Retina (tissue), 1 donor: ENCODE data around the gene GFAP.

Source experiments
- DNase-seq: peaks from one replicate; pipeline ENCODE4 v3.0.0-alpha.2; 2016

GFAP gene

DNA sequence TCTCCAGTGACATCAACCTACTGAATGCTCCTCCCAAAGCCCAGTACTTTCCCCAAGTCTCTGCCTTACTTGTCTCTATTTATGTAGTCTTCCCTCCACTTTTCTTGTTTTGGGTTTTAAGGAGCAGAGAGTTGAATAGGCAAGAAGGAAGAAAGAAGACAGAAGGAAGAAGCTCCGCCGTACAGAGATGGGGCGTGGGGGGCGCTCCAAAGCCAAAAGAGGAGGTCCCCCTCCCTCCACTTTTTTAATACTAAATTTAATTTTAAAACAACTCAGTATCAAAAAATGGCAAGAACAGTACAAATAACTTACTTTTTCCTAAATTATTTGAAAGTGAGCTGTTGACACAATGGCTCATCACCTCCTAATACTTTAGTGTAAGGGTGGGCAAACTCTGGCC lies 20.7 kb downstream of the GFAP start:
- no peak for DNase-seq

DNA sequence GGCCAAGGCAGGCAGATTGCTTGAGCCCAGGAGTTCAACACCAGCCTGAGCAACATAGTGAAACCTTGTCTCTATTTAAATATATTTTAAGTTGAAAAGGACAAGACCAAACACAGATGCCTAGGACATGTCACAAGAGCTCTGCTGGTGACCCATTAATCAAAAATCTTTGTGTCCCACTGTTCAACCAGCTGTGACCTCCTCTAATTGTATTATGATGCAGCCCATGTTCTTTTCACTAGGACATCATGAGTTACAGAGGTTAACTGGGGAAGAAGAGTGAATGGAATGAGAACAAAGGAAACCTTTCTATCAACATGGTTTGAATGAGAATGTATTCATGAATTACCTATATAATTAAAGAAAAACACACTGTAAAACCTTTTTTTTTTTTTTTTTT lies 23.1 kb downstream of the GFAP start:
- DNase-seq: no peak

DNA sequence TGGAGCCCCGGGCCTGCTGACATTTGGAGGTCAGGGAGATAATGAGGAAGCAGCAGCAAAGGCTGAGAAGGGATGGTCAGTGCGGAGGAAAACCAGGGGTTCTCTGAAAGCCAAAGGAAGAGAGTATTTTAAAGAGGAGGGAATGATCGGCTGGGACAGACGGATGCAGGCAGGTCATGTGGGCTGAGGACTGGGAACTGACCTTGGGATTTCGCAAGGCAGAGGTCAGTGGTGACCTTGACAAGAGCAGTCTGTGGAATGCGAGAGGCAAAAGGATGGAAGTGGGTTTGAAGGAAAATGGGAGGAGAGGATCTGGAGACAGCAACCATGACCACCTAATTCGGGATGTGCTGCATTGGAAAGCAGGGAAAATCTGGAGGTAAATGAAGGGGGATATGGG lies 26.3 kb downstream of the GFAP start:
- no peak for DNase-seq

DNA sequence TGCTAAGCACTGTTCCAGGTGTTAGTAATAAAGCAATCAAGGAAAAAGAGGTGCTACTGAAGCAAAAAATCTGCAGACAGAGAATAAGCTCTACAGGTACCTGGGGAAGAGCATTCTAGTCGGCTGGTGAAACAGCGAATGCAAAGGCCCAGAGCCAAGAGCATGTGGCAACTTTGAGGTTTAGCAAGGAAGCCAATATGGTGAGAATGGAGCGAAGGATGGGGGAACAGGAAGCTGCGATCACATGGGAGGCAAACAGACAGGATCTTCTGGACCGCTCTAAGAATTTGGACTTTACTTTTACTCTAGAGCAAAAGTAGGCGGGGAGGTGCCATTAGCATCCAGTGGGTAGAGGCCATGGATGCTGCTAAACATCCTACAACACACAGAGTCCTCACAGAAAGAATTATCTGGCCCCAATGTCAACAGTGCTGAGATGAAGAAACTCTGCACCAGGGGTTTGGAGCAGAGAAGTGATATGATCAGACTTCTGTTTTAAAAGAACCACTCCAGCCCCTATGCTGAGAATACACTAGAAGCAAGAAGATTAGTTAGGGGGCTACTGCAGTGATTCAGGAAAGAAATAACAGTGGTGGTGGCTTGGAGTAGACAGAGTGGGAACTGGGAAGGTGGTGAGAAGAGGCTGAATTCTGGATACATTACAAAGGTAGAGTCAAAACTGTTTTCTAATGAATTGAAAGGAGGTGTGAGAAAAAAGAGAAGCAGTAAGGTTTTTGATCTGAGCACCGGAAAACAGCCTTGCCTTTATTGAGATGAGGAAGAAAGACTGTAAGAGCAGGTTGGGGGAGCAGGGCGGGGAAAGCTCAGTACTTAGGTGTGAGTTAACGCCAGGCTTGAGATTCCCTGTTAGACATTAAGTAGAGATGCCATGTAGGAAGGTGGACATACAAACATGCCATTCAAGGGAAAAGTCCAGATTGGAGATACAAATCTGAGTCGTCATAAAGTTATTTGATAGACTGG lies 27.0 kb downstream of the GFAP start:
- no peak for DNase-seq

DNA sequence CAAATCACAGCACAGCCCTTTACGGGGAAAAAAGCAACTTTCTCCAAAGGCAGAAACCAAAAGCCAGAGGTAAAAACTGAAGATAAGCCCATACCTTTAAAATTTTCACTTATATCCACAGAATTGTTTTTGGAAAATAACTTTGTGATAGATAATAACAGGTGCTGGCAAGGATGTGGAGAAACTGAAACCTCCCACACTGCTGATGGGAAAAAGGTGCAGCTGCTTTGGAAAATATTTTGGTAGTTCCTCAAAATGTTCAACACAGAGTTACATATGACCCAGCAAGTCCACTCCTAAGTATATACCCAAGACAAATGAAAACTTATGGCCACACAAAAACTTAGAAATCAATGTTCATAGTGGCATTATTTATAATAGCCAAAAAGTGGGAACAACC lies 28.3 kb downstream of the GFAP start:
- DNase-seq: no peak

DNA sequence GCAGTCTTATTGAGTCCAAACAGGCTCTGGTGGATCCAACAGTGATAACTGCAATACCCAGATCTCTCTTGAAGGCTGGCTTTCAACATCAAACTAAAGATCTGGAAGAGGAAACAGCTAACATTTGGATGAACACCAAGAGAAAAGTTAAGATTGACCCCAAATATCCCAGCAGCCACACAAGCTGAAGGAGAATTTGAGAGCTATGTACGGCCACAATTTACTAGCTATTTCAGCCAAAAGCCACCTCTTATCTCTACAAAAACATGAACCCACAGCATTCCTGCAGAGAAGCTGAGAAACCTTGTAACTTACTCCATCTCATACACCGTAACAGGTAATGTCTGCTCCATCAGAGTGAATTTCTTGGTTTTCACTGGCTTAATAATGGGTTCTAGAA lies 30.4 kb downstream of the GFAP start:
- no peak for DNase-seq

DNA sequence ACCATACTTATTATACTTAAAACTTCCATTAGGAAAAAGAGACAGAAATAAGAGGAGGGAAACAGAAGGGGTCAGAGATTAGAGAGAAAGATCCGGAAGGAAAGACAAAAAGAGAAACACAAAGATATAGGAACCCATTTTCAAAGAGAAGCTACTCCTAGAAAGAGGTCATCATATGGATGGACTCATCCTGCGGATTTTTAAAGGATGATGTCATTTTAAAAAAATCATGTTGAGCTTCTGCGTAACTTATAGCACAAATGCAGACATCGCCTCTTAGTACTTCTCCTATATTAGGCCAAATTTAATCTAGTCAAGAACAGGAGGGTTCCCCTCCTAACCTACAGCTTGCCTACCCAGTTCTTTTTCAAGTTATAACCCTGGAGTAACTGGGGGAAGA lies 34.2 kb downstream of the GFAP start:
- no peak for DNase-seq

DNA sequence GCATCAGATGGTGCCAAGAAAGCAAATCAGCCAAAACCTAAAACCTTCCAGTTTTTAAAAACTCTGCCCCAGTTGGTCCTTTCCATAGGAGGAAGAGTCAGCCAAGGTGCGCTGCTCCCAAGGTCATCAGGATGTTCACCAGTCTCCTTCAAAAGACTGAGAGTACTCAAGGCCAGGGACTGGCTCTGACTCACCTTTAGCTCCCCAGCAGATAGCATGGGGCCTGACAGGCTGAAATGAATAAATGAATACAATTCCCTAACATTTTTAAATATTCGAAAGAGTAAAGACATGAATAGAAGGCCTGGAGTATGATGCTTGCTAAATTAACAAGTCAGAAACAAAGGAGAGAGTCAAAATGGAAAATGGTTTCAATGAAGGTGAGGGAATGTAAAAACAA lies 35.2 kb downstream of the GFAP start:
- no peak for DNase-seq

DNA sequence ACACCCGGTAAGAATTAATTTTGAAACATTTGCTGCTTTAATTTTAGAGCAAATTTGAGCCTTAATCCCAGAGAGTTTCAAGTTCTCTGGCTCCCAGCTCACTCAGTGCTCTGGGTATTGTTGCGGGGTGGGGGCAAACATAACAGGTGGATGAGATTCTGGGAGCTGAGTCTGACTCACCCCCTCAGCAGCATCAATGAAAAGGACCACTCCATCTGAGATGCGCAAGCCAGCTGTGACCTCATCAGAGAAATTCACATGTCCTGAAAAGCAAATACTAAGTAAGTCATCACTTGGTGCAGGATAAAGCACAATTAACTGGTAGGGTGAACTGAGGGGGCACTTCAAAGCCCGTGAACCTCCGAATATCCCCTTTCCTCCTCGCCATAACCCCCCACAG lies 35.9 kb downstream of the GFAP start:
- DNase-seq: no peak

DNA sequence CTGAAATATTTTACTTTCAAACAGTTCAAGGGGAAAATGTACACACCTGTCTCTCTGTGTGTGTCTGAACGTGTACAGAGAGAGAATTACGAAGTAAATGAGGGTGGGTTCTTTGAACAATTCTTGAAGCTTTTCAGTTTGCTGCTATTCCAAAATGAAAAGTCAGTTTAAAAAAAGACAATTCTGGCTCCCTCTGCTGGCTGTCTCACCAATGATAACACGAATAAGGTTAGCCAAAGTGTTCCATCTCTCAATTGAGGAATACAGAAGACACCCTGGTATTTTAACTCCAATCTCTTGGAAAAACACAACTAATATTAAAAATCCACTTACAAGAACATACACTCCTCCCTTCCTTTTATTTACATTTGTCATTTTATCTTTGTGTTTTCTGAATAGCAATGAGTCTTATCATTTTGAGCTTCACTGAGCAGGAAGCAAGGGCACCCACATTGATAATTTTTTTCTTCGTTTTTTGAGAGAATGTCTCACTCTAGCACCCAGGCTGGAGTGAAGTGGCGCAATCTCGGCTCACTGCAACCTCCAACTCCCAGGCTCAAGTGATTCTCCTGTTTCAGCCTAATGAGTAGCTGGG lies 36.6 kb downstream of the GFAP start:
- peak; percentile 20 for DNase-seq

DNA sequence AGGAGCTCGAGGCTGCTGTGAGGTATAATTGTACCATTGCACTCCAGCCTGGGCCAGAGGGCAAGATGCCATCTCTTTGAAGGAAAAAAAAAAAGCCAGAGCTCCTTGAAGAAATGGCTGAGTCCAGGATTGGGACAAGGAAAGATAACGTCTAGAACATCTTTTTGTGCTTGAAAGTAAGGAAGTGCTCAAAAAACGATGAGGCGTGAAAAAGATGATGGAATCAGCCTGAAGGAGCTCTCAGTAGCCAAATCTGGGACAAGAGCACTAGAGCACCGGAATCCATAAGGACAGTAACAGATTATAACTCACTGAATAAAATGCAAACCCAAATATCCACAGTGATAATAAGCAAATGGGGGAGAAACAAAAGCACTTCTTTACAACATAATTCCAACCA lies 38.2 kb downstream of the GFAP start:
- DNase-seq: no peak

DNA sequence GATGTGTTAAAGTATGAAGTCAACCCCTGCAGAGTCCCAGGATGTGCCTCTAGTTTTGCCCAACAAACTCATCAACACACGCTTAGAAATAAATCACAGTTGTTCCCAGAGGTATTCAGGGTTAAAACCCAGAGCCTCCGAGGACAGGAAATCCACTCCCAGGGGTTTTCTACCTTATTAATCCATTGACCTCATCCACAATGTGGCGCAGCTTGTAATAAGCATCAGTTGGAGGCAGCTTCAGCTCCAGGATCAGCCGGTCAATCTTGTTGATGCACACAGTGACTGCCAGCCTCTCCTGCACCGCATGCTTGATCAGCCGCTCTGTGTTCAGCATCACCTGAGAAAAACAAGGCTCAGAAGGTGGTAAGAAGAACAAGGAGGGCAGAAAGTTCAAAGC lies 39.5 kb downstream of the GFAP start:
- DNase-seq: no peak

DNA sequence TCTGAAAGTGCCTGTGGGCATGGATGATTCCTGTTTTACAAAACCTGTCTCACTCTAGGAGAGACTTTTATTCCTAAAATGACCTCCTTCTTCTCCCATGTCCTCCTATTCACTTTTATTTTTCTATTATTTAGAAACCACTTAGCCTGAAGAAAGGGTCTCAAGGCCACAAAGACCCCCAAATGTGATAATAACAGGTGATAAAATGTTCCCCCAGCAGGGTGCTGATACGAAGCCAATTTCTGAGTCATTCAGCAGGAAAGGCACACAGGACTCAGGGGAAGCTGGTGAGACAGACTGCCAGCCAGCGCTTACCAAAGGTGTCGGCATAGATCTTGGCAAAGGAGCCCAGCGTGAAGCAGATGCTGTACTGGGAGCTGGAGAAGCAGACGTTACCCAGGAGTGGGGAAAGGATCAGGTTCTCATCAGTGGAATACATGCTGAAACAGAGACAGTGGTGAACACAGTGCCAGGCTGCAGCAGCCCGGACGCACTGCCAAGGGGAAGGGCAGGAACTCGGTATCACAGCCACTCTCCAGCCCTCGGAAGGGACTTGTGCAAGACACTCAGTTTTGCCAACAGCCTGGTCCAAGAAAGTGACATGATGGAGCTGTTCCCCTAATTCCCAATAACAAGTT lies 43.0 kb downstream of the GFAP start:
- no peak for DNase-seq

DNA sequence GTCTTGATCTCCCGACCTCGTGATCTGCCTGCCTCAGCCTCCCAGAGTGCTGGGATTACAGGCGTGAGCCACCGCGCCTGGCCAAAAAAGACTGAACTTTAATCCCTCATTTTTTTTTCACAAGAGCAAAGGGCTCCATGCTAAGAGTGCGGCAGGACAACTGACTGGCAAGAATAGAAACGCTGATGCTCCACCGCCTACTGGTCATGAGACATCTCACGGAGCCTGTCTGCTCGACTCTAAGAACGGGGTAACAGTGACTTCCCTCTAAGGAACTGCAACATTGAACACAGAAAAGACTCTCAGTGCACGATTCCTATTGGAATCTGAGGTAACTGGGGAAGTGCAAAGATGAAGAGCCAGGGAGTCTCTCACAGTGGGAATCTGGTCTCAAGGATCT lies 43.7 kb downstream of the GFAP start:
- no peak for DNase-seq

DNA sequence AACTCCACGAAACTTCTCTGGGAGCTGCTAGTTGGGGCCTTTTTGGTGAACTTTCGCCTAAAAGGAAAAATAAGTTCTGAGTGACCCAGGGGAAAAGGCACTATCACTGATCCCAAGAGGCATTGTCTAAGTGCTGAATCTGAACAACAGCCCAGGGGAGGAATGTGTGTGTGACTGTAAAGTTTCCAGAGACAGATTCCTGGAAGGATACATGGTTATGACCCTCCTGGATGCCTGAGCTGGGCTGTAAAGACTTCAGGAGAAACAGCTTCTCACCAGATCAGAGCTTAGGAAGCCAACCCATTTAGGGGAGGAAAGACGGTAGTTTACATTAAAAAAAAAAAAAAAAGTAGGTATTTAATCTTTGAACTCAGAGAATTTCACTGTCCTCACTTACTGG lies 47.5 kb downstream of the GFAP start:
- no peak for DNase-seq

DNA sequence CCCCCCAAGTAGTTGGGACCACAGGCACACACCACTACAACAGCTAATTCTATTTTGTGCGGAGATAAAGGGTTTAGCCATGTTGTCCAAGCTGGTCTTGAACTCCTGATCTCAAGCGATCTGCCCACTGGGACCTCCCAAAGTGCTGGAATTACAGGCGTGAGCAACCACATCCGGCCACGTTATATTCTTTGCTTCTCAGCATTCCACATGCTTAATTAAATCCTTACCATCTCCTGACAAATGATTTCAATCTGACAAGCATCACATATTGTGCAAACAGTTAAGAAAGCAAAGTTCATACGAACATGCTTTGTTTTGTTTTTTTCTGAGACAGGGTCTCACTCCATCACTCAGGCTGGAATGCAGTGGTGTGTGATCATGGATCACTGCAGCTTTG lies 49.4 kb downstream of the GFAP start:
- no peak for DNase-seq

DNA sequence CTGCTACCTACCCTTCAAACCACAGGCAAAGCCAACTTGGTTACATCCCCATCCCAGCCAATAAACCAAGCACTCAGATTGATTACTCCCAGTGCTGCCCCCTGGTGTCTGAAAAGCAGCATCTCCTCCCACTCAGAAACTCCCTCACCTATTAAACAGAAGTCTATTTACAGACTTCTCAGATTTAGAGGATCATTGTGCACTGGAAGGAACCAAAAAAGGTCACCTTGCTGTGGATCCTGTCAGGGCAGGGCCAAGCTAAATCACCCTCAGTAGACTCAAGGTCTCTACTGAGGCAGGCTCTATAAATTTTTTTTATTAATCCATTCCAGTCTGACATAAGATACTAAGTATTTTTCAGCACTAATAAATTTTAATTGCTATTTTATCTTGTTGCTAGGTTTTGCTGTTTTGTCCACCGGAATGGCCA lies 50.1 kb downstream of the GFAP start:
- DNase-seq: peak; percentile 75

DNA sequence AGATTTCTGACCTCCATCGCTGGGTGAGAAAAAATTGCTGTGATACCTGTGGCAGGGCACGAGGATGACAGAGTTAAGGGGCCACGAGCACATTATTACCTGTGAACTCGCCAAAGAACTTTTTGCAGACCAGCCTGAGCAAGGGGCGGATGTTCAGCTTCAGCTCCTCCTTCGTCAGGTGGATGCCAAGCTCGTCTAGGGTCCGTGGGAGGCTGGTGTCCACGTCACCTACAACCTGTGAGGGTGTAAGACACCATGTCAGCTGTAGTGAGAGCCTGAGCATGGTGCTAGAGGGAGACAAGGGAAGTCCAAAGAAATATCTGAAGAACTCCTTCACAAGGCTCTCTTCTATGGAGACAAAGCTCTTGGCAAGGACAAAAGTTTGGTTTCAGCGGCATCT lies 50.5 kb downstream of the GFAP start:
- no peak for DNase-seq

DNA sequence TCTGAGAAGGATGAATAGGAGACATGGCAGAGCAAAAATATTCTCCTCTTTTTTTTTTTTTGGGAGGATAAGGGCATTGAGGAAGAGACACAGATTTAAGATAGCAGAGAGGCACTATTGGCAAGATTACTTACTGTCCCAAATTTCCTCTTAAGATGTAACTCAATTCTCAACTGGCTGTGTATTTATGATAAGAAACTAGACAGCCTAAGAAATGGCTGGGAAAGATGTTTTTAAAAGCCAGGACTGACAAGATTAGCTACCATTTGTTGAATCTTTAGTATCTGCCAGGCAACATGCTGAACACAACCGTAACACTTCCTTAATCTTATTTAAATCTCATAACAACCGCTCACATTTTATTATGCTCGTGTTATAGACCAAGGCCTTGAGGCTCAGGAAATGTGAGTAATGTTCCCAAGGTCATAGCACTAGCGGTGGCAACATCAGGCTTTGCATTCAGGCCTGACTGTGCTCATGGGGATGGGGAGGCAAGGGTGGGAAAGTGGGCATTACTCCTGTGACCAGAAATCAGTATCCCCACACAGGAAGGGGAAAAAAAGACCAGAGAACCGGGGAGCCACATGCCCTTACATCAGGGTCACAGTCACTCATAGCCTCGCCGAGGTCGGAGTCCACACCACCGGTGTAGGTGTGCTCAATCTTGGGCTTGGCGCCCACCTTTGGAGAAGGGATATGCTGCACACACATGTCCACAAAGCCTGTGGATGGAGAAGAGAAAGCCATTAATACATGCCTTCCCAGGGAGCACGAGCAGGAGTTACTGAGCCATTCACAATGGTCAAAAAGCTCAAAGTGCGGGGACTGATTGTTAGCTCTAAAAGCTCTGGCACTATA lies 52.0 kb downstream of the GFAP start:
- DNase-seq: no peak

DNA sequence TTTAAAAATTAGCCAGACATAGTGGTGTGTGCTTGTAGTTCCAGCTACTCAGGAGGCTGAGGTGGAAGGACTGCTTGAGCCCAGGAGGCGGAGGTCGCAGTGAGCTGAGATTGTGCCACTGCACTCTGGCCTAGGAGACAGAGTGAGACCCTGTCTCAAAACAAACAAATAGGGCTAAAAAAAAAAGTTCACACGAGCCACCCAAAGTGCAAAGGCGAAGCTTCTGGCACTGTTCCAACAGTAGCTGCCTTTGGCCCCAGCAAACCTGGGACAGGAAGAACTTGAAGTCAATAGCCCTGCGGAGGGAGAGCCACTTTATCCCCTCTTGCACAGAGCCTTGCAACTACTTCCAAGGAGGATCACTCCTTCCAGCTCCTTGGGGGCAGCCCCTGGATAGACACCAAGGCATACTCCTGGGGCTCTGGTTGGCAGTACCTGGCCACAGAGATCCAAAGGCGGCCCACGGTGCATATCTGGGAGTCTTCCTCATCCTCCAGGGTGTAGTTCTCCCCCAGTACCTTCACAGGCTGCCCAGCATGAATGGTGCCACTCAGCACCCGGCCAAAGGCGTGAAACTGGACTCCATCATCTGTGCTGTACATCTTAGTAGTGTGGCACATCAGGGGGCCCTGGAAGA lies 52.9 kb downstream of the GFAP start:
- no peak for DNase-seq

DNA sequence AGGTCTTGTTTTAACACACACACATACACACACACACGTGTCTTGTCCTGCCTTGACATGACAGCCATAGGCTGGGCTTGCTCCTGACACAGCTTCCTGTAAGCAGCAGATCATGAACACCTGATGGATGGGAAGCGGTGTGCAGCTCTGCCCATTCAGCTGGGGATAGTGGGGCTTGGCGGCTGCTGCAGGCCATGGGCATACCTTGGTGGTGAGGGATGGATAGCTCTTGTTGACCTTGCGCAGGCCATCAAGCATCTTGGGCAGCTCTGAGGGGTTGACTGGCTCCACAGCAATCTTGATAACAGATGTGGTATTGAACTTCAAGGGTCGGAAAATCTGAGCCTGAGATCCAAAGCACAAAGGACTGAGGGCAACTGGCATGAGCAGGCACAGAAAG lies 55.6 kb downstream of the GFAP start:
- DNase-seq: no peak

DNA sequence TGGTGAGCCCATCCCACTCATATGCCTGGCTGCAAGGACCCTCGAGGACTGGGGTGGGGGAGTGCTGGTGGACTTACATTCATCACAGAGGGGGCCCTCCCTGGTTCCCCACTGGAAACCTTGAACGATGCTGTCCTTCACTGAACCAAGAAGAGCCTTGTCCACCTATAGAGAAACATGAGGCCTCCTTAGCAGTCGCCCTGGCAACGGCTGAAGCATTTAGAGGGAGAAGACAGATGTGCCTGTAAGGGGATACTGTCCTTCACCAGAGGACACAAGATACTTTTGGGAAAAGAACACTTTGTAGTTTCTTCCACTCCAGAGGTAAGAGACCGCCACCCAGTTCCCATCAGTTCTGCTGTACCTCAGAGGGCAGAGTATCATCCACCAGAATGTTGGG lies 61.1 kb downstream of the GFAP start:
- no peak for DNase-seq
